PC-3 (cell line): ENCODE results near the gene LRR1.

ENCODE experiments used
- EZH2 ChIP-seq: fragments of 300-600 bp; sonication (generic); IDR thresholded peaks from one replicate; pipeline ENCODE4 v1.6.1; 2017; ENCODE audit warnings: antibody characterized with exemption, mild to moderate bottlenecking, low read length; ENCODE audit not compliant: unreplicated experiment
- EZH2phosphoT487 ChIP-seq: fragments of 300-600 bp; sonication (generic); IDR thresholded peaks from 2 replicates; pipeline ENCODE4 v1.6.1; 2018; ENCODE audit warnings: mild to moderate bottlenecking, antibody characterized with exemption, low read length, borderline replicate concordance
- TF ChIP-seq, protein P1 (sequence below): fragments of 300-600 bp; sonication (generic); conservative IDR thresholded peaks from 2 replicates; pipeline ENCODE4 v1.5.1; 2017; ENCODE audit warnings: antibody characterized with exemption, low read depth, mild to moderate bottlenecking, low read length

DNA sequence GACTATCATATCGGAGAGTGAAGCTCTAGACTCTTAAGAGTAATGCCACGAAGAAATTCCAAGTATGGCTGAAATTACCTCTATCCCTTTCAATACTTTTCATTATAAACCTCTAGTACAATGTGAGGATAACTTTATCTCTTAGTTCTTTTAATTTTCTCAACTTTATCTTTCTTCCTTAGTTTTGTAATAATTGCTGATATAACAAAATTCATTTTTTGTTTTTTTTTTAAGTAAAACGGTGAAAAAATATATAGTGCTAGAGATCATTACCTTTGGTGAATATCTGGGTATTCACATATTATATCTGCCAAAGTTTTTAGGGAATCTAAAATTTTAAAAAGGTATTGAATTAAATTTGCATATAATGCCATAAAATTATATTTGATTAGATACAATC, 55.8 kb downstream of the LRR1 start:
- TF ChIP-seq, protein P1, sequence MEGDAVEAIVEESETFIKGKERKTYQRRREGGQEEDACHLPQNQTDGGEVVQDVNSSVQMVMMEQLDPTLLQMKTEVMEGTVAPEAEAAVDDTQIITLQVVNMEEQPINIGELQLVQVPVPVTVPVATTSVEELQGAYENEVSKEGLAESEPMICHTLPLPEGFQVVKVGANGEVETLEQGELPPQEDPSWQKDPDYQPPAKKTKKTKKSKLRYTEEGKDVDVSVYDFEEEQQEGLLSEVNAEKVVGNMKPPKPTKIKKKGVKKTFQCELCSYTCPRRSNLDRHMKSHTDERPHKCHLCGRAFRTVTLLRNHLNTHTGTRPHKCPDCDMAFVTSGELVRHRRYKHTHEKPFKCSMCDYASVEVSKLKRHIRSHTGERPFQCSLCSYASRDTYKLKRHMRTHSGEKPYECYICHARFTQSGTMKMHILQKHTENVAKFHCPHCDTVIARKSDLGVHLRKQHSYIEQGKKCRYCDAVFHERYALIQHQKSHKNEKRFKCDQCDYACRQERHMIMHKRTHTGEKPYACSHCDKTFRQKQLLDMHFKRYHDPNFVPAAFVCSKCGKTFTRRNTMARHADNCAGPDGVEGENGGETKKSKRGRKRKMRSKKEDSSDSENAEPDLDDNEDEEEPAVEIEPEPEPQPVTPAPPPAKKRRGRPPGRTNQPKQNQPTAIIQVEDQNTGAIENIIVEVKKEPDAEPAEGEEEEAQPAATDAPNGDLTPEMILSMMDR = no peak
- no peak for TF ChIP-seq EZH2
- TF ChIP-seq EZH2phosphoT487 = no peak
